A549 (cell line): ENCODE data around the gene ADD1. TPM values are rescaled to one million over a fixed set of nuclear protein-coding genes. Genes with fewer than 3 reads are reported as not detected.

Source experiments
- ATAC-seq, 2 experiments: fragments of 200-7000 bp in 1 of 2; fragments of >200 bp in 1 of 2; cut with Nextera tagmentation in 1 of 2; cut with Tn5 transposase in 1 of 2; 3 replicates each; pipeline versions ENCODE4 v1.8.0 to v1.9.1; 2018 to 2020; ENCODE audit warnings: mild to moderate bottlenecking in 1 of 2, moderate library complexity in 1 of 2
- CTCF ChIA-PET: fragments of 300-600 bp; sonication (Branson Sonifier 250); formaldehyde crosslinking; extraction: SDS; loops from one replicate; lab custom pipeline; 2021; ENCODE audit warnings: antibody characterized with exemption, inconsistent platforms; lab: Yijun Ruan, JAX
- POLR2A ChIA-PET: fragments of 350-600 bp; formaldehyde crosslinking; extraction: SDS; loops from one replicate; lab custom pipeline; 2021; ENCODE audit warnings: antibody characterized with exemption, inconsistent platforms; lab: Yijun Ruan, JAX
- DNase-seq, 2 experiments: peaks; one replicate each; pipeline versions ENCODE4 v3.0.0 to v3.0.0-alpha.2; 2011 to 2016; ENCODE audit warnings: low read depth in 1 of 2, low spot score in 1 of 2
- FAIRE-seq: peaks from 2 replicates; lab custom pipeline; 2011; peaks lifted over from hg19 to GRCh38; lab: Jason Lieb, UNC
- H3K27ac ChIP-seq, 2 experiments: fragments of >200 bp; sonication (Bioruptor Twin); formaldehyde crosslinking; 3 replicates each; pipeline ENCODE4 v1.5.1; 2016 to 2017
- H3K4me1 ChIP-seq: fragments of >200 bp; sonication (Bioruptor Twin); formaldehyde crosslinking; 3 replicates; pipeline ENCODE4 v1.6.1; 2016
- H3K4me2 ChIP-seq: fragments of >200 bp; sonication (Bioruptor Twin); formaldehyde crosslinking; 3 replicates; pipeline ENCODE4 v1.6.1; 2016
- H3K4me3 ChIP-seq: fragments of >200 bp; sonication (Bioruptor Twin); formaldehyde crosslinking; 3 replicates; pipeline ENCODE4 v1.5.1; 2016
- H3K9me3 ChIP-seq: fragments of >200 bp; sonication (Bioruptor Twin); formaldehyde crosslinking; 3 replicates; pipeline ENCODE4 v1.6.1; 2016
- CBX8 ChIP-seq: fragments of 200-600 bp; sonication (generic); IDR thresholded peaks from 2 replicates; pipeline ENCODE4 v1.6.1; 2016
- EHMT2 ChIP-seq: fragments of 200-600 bp; sonication (generic); IDR thresholded peaks from 2 replicates; pipeline ENCODE4 v1.6.1; 2016; ENCODE audit warnings: antibody characterized with exemption, low read depth, mild to moderate bottlenecking, moderate library complexity
- EP300 ChIP-seq, 2 experiments: fragments of >200 bp; sonication (Bioruptor Twin); formaldehyde crosslinking; IDR thresholded peaks; 2 replicates in 1 of 2; 3 replicates in 1 of 2; pipeline ENCODE4 v1.6.1; 2016 to 2017
- FOSL2 ChIP-seq, 2 experiments: fragments of 450-650 bp in 1 of 2; fragments of >200 bp in 1 of 2; sonication (Bioruptor Twin) in 1 of 2; formaldehyde crosslinking; IDR thresholded peaks; 2 replicates each; pipeline versions ENCODE4 v1.5.0 to v1.6.1; 2016 to 2020; ENCODE audit warnings: mild to moderate bottlenecking in 1 of 2, moderate library complexity in 1 of 2
- FOXS1 ChIP-seq: fragments of 250-450 bp; sonication (Bioruptor Pico); IDR thresholded peaks from 2 replicates; pipeline ENCODE4 v1.5.0; 2020; ENCODE audit warnings: mild to moderate bottlenecking, moderate library complexity
- HOXA7 ChIP-seq: fragments of 250-450 bp; sonication (Bioruptor Pico); IDR thresholded peaks from 2 replicates; pipeline ENCODE4 v1.5.0; 2020; ENCODE audit warnings: mild to moderate bottlenecking, moderate library complexity
- KDM1A ChIP-seq: fragments of 200-600 bp; sonication (generic); IDR thresholded peaks from 2 replicates; pipeline ENCODE4 v1.6.1; 2016; ENCODE audit warnings: low read depth, mild to moderate bottlenecking
- MAFK ChIP-seq: fragments of 450-650 bp; IDR thresholded peaks from 2 replicates; pipeline ENCODE4 v1.6.1; 2014; ENCODE audit not compliant: partially characterized antibody
- NR3C1 ChIP-seq: fragments of >200 bp; sonication (Bioruptor Twin); formaldehyde crosslinking; IDR thresholded peaks from 3 replicates; pipeline ENCODE4 v1.6.1; 2017
- PHF8 ChIP-seq: fragments of 200-600 bp; sonication (generic); IDR thresholded peaks from 2 replicates; pipeline ENCODE4 v1.6.1; 2016; ENCODE audit warnings: low read depth, mild to moderate bottlenecking, antibody characterized with exemption, moderate library complexity, borderline replicate concordance
- POLR2A ChIP-seq: IDR thresholded peaks from 2 replicates; pipeline ENCODE4 v1.6.1; 2012; ENCODE audit warnings: mild to moderate bottlenecking, low read length
- POLR2AphosphoS2 ChIP-seq: conservative IDR thresholded peaks from 2 replicates; pipeline ENCODE4 v1.6.1; 2012; ENCODE audit warnings: low read length, improper control_type of control experiment, inconsistent platforms
- RARB ChIP-seq: fragments of 250-450 bp; sonication (Bioruptor Pico); IDR thresholded peaks from 2 replicates; pipeline ENCODE4 v1.8.0; 2021; ENCODE audit warnings: mild to moderate bottlenecking, moderate library complexity
- RCOR1 ChIP-seq: fragments of 150-350 bp; IDR thresholded peaks from 2 replicates; pipeline ENCODE4 v1.6.1; 2014; ENCODE audit warnings: antibody characterized with exemption, low read length, low read depth
- RFX5 ChIP-seq: fragments of 450-650 bp; IDR thresholded peaks from 2 replicates; pipeline ENCODE4 v1.7.1; 2014; ENCODE audit warnings: antibody characterized with exemption, mild to moderate bottlenecking, moderate library complexity
- RNF2 ChIP-seq: fragments of 200-600 bp; sonication (generic); IDR thresholded peaks from 2 replicates; pipeline ENCODE4 v1.6.1; 2016; ENCODE audit warnings: low read depth, mild to moderate bottlenecking, antibody characterized with exemption, moderate library complexity, borderline replicate concordance
- ZC3H11A ChIP-seq: fragments of 450-650 bp; IDR thresholded peaks from 2 replicates; pipeline ENCODE4 v1.6.1; 2014; ENCODE audit warnings: antibody characterized with exemption, mild to moderate bottlenecking
- ZNF302 ChIP-seq: fragments of 250-450 bp; sonication (Bioruptor Pico); IDR thresholded peaks from 2 replicates; pipeline ENCODE4 v1.9.0; 2021; ENCODE audit warnings: inconsistent platforms, mild to moderate bottlenecking, moderate library complexity
- ZSCAN20 ChIP-seq: fragments of 250-450 bp; sonication (Bioruptor Pico); IDR thresholded peaks from 2 replicates; pipeline ENCODE4 v1.8.0; 2022; ENCODE audit warnings: mild to moderate bottlenecking, moderate library complexity
- WGBS: methylation state at CpG from one replicate; pipeline ENCODE4 v1.1.6; 2017; ENCODE audit errors: missing lambda C conversion rate; 5-methylcytosine and 5-hydroxymethylcytosine counted together
- polyA plus RNA-seq, 4 experiments: library from polyadenylated mRNA; depleted of rRNA in 3 of 4; stranded (reverse); fragments of >200 nt; fragmentation: RNase III in 1 of 4; extraction: RNeasy Plus Mini Kit Qiagen cat#74134 plus additional on column Dnase treatment in 1 of 4; gene quantifications; 2 replicates in 3 of 4; 3 replicates in 1 of 4; pipeline ENCODE4 v1.2.3, GENCODE V29; 2011 to 2017
- TF ChIP-seq, protein P1 (sequence below): IDR thresholded peaks from 2 replicates; pipeline ENCODE4 v1.6.1; 2012
- TF ChIP-seq, protein P2 (sequence below): fragments of 150-350 bp; IDR thresholded peaks from 2 replicates; pipeline ENCODE4 v1.6.1; 2014; ENCODE audit warnings: low read depth, mild to moderate bottlenecking, low read length
- TF ChIP-seq, protein P3 (sequence below): IDR thresholded peaks from 2 replicates; pipeline ENCODE4 v1.6.1; 2012
- TF ChIP-seq, protein P4 (sequence below): fragments of 200-600 bp; sonication (generic); IDR thresholded peaks from 2 replicates; pipeline ENCODE4 v1.6.1; 2016; ENCODE audit warnings: antibody characterized with exemption, mild to moderate bottlenecking, moderate library complexity
- TF ChIP-seq, protein P5 (sequence below): fragments of >200 bp; sonication (Bioruptor Twin); formaldehyde crosslinking; IDR thresholded peaks from 3 replicates; pipeline ENCODE4 v1.5.1; 2016
- TF ChIP-seq, protein P6 (sequence below): fragments of >200 bp; sonication (Bioruptor Twin); formaldehyde crosslinking; IDR thresholded peaks from 3 replicates; pipeline ENCODE4 v1.6.1; 2016
- TF ChIP-seq, protein P7 (sequence below): IDR thresholded peaks from 2 replicates; pipeline ENCODE4 v1.6.1; 2012; ENCODE audit warnings: low read depth, borderline replicate concordance

ADD1 gene
- polyA plus RNA-seq, 2 of the 4 experiments (the other 2 are of a cell fraction) = 59.7 to 60.3 TPM

DNA sequence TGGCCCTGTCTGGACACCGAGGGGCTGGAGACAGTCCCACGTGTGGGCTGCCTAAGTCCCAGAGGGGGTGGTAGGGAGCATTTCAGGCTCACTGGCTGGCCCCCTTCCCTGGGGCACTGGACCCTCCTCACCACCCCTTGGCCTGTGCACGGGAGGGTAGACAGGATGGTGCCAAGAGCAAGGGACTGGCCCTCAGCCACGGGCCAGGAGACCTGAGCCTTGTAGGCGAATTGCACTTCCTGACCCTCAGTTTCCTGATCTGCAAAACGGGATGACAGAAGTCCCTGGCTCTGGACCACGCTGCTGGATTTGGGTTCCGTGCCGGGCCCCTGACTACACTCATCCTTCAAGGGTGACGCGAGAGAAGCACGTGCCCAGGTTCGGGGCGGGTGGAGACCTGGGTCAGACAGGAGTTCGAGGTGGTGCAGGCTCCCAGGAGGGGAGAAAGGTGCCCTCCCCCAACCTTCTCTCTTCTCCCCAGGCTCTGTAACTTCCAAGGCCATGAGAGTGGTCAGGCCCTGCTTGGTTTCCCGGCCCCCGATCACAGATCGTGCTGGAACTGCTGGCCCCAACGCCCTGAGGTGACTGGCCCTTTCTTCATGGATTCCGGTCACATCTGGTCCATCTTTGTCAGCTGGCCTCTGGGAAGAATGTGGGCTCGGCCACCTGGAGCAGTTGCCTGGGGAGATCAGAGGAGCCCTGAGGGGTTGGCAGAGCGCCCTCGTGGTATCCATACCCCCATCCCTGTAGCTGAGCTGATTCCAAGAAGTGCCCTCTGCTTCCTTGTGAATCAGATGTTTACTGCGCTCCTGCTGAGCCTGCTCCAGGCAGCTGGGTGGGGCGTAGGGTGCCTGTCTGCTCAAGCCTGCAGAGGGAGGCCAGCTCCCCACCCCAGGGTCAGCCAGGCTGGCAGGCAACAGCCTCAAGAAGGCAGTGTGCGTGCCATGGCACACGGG is 47.5 kb upstream of the ADD1 start:
- WGBS = 66% methylated on average over 14 of the region's 27 CpGs
- peak overlapping the region; percentile 86 to 88 for H3K27ac ChIP-seq
- H3K4me3 ChIP-seq = no peak overlapping the region
- ChIA-PET POLR2A (interaction anchor here (1.7 kb wide), 1 partner anchor 47 kb away, joined by 4 read pairs; the partner anchor contains the start of gene ADD1), CTCF (interaction anchor here (1.7 kb wide), 1 partner anchor 33 kb away, joined by 7 read pairs; no protein-coding TSS in a partner anchor)
- no peaks in the 10 kb centered on the region for H3K9me3 ChIP-seq
- peak overlapping the region; percentile 100 for H3K4me2 ChIP-seq
- FAIRE-seq (no peak), ATAC-seq (peak; percentile 56 to 77), DNase-seq (peak in 1 of 2 experiments; percentile 82)
- H3K4me1 ChIP-seq = peaks cover 69% of the 10 kb centered on the region
- TF ChIP-seq POLR2AphosphoS2 = no peak
- no peak for TF ChIP-seq NR3C1
- peak; percentile 85 for TF ChIP-seq KDM1A
- no peak for TF ChIP-seq ZC3H11A
- no peak for TF ChIP-seq FOSL2 (IDR thresholded peaks at IDR 0.05)
- TF ChIP-seq FOSL2 (CRISPR knock-in tag; IDR thresholded peaks at IDR 0.05) = peak; percentile 22; the same call in 1 of the 2 replicates
- TF ChIP-seq RNF2 = no peak
- TF ChIP-seq, protein P1, sequence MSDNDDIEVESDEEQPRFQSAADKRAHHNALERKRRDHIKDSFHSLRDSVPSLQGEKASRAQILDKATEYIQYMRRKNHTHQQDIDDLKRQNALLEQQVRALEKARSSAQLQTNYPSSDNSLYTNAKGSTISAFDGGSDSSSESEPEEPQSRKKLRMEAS = peak; percentile 83
- TF ChIP-seq, protein P2, sequence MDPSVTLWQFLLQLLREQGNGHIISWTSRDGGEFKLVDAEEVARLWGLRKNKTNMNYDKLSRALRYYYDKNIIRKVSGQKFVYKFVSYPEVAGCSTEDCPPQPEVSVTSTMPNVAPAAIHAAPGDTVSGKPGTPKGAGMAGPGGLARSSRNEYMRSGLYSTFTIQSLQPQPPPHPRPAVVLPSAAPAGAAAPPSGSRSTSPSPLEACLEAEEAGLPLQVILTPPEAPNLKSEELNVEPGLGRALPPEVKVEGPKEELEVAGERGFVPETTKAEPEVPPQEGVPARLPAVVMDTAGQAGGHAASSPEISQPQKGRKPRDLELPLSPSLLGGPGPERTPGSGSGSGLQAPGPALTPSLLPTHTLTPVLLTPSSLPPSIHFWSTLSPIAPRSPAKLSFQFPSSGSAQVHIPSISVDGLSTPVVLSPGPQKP = no peak
- TF ChIP-seq ZSCAN20 (CRISPR knock-in tag) = no peak
- TF ChIP-seq, protein P3, sequence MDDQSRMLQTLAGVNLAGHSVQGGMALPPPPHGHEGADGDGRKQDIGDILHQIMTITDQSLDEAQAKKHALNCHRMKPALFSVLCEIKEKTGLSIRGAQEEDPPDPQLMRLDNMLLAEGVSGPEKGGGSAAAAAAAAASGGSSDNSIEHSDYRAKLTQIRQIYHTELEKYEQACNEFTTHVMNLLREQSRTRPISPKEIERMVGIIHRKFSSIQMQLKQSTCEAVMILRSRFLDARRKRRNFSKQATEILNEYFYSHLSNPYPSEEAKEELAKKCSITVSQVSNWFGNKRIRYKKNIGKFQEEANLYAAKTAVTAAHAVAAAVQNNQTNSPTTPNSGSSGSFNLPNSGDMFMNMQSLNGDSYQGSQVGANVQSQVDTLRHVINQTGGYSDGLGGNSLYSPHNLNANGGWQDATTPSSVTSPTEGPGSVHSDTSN = no peak
- TF ChIP-seq, protein P4, sequence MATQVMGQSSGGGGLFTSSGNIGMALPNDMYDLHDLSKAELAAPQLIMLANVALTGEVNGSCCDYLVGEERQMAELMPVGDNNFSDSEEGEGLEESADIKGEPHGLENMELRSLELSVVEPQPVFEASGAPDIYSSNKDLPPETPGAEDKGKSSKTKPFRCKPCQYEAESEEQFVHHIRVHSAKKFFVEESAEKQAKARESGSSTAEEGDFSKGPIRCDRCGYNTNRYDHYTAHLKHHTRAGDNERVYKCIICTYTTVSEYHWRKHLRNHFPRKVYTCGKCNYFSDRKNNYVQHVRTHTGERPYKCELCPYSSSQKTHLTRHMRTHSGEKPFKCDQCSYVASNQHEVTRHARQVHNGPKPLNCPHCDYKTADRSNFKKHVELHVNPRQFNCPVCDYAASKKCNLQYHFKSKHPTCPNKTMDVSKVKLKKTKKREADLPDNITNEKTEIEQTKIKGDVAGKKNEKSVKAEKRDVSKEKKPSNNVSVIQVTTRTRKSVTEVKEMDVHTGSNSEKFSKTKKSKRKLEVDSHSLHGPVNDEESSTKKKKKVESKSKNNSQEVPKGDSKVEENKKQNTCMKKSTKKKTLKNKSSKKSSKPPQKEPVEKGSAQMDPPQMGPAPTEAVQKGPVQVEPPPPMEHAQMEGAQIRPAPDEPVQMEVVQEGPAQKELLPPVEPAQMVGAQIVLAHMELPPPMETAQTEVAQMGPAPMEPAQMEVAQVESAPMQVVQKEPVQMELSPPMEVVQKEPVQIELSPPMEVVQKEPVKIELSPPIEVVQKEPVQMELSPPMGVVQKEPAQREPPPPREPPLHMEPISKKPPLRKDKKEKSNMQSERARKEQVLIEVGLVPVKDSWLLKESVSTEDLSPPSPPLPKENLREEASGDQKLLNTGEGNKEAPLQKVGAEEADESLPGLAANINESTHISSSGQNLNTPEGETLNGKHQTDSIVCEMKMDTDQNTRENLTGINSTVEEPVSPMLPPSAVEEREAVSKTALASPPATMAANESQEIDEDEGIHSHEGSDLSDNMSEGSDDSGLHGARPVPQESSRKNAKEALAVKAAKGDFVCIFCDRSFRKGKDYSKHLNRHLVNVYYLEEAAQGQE = no peak
- TF ChIP-seq, protein P5, sequence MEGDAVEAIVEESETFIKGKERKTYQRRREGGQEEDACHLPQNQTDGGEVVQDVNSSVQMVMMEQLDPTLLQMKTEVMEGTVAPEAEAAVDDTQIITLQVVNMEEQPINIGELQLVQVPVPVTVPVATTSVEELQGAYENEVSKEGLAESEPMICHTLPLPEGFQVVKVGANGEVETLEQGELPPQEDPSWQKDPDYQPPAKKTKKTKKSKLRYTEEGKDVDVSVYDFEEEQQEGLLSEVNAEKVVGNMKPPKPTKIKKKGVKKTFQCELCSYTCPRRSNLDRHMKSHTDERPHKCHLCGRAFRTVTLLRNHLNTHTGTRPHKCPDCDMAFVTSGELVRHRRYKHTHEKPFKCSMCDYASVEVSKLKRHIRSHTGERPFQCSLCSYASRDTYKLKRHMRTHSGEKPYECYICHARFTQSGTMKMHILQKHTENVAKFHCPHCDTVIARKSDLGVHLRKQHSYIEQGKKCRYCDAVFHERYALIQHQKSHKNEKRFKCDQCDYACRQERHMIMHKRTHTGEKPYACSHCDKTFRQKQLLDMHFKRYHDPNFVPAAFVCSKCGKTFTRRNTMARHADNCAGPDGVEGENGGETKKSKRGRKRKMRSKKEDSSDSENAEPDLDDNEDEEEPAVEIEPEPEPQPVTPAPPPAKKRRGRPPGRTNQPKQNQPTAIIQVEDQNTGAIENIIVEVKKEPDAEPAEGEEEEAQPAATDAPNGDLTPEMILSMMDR = no peak
- TF ChIP-seq, protein P6, sequence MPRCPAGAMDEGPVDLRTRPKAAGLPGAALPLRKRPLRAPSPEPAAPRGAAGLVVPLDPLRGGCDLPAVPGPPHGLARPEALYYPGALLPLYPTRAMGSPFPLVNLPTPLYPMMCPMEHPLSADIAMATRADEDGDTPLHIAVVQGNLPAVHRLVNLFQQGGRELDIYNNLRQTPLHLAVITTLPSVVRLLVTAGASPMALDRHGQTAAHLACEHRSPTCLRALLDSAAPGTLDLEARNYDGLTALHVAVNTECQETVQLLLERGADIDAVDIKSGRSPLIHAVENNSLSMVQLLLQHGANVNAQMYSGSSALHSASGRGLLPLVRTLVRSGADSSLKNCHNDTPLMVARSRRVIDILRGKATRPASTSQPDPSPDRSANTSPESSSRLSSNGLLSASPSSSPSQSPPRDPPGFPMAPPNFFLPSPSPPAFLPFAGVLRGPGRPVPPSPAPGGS = no peak
- TF ChIP-seq RCOR1 = no peak
- no peak for TF ChIP-seq HOXA7 (CRISPR knock-in tag)
- no peak for TF ChIP-seq MAFK
- TF ChIP-seq RARB (CRISPR knock-in tag) = no peak
- TF ChIP-seq CBX8 = no peak
- TF ChIP-seq EHMT2 = no peak
- TF ChIP-seq, protein P7, sequence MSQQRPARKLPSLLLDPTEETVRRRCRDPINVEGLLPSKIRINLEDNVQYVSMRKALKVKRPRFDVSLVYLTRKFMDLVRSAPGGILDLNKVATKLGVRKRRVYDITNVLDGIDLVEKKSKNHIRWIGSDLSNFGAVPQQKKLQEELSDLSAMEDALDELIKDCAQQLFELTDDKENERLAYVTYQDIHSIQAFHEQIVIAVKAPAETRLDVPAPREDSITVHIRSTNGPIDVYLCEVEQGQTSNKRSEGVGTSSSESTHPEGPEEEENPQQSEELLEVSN = peak; percentile 64; the same call in 1 of the 2 replicates
- no peak for TF ChIP-seq ZNF302 (CRISPR knock-in tag)
- TF ChIP-seq PHF8 = no peak
- no peak for TF ChIP-seq FOXS1 (CRISPR knock-in tag)
- no peak for TF ChIP-seq EP300 (IDR thresholded peaks at IDR 0.05)
- TF ChIP-seq POLR2A = peak; percentile 35; the same call in 1 of the 2 replicates
- TF ChIP-seq RFX5 = no peak
